HG03196 (cell line): Measurements from ENCODE around the gene DRC7.
"Not testable (repeated sequence)": the region's sequence is repeated elsewhere in the genome, so short reads cannot be mapped to it uniquely, and the experiment has no call there.

Experiments used
- ATAC-seq: cut with Tn5 transposase; IDR thresholded peaks from one replicate; pipeline ENCODE4 v1.9.1; 2021; ENCODE audit not compliant: unreplicated experiment

DRC7 gene

GRCh38 chr16:57711346-57711745 lies 16.7 kb downstream of the DRC7 start:
- ATAC-seq, result no peak

GRCh38 chr16:57711993-57712392 lies 17.4 kb downstream of the DRC7 start:
- no peak for ATAC-seq

GRCh38 chr16:57712569-57712968 lies 18.0 kb downstream of the DRC7 start:
- not testable (repeated sequence) for ATAC-seq

DNA sequence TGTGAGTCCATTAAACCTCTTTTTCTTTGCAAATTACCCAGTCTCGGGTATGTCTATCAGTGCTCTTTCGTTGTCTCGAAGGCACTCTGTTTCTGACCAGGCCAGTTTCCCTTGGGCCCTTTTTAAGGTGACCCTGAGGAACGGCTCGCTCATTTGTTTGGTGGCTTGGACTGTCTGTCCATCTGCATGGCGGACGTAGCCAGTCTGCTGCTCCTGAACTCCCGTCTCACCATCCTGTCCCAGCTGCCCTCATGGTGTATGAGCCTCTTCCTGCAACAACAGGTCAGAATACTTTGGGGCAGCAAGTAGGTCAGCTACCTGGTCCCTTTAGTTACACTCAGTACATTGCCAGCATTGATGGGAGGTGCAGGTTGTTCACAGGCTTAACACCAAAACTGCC lies 19.0 kb downstream of the DRC7 start:
- ATAC-seq, result no peak

- ATAC-seq, result no peak
These were observed 19.4 kb downstream of the DRC7 start for GRCh38 chr16:57714047-57714446.

GRCh38 chr16:57720142-57720575 lies 25.6 kb downstream of the DRC7 start:
- ATAC-seq, result no peak

DNA sequence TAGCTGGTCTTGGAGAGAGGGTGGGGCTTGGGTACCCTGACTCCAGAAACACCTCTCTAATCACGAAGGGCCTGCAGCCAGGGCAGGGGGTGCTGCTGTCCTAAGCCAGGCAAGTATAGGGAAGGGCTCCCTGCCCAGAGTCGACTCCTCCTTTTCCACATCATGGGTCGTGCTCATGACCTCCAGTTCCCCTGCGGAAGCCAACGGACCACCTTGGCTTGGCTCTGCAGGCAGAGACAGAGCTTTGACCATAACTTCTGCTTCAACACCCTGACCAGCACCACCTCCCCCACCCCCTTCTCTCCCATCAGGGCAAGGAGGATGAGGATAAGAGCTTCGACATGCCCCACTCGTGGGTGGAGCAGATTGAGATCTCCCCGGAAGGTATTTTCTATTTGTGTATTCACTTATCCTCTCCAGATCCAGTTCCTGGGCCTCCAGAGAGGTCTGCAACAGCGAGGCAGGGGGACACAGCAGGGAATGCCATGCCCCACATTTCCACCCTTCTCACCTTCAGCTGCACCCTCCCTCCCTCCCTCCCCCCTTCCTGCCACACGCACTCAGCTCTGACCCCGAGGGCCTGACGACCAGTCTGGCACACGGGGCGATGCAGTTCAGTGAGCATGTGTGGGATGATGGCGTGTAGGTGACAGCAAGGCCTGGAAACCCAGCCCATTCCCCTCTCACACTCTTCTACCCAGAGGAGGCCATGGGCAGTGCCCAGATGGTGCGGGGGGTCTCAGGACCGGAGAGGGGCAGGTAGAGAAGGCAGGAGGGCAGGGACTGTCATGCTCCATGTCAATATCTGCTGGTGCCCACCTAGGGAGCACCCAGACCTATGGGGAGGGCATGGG lies 27.0 kb downstream of the DRC7 start:
- ATAC-seq, result no peak

- no peak for ATAC-seq
These were observed 27.5 kb downstream of the DRC7 start for GRCh38 chr16:57722210-57722499.

GRCh38 chr16:57722651-57723050 lies 28.0 kb downstream of the DRC7 start:
- ATAC-seq, result no peak

- no peak for ATAC-seq
These were observed 28.6 kb downstream of the DRC7 start for GRCh38 chr16:57723170-57723569.

- no peak for ATAC-seq
These were observed 29.9 kb downstream of the DRC7 start for GRCh38 chr16:57724531-57724930.

DNA sequence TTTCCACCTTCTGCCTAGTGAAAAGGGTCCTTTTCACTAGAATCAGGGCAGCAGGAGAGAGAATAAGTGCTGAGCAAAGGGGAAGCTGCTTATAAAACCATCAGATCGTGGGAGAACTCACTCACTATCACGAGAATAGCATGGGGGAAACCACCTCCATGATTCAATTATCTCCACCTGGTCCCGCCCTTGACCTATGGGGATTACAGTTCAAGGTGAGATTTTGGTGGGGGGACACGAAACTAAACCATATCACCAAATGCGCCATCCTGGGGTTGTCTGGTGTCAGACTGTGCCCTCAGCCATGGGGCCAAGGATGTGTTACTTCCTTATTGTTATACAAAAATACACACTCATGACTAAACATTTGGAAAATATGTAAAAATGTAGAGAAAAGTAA lies 30.5 kb downstream of the DRC7 start:
- no peak for ATAC-seq

DNA sequence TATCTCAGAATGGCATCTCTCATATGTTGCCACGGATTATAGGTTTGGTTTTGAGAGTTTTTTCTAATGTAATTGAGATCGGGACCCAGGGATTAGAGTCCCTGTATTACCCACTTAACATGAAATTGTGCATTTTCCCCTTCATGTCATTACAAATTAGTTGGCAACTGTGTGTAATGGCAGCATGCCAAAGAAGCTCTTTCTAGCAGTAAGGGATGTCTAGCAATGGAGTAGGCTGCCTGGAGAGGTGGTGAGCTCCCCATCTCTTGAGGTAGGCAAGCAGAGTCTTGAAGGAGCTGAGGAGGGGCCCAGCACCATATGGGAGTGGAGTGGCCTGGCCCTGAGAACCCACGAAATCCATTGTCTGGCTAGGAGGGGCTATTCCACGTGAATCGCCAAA lies 30.9 kb downstream of the DRC7 start:
- no peak for ATAC-seq

- ATAC-seq, result no peak
These were observed 31.4 kb downstream of the DRC7 start for GRCh38 chr16:57725976-57726375.

GRCh38 chr16:57726433-57726947 lies 31.9 kb downstream of the DRC7 start:
- no peak for ATAC-seq

DNA sequence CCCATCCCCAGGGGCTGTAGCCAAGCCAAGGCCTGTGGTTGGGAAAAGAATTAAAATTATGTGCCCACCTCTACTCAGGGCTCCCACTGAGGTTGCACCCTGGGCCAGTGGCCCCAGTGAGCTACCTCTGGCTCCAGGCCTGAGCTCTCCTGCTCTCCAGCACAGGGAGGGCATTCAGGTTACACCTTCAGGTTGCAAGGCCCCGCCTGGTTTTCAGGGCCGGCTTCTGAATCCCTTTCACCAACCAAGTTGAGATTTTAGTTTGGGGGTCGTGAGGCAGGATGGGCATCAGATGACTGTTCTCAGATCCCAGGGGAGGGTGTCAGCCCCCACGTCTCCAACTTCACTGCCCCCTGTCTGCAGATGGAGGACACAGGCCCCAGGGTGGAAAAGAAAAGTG lies 33.0 kb downstream of the DRC7 start:
- no peak for ATAC-seq

DNA sequence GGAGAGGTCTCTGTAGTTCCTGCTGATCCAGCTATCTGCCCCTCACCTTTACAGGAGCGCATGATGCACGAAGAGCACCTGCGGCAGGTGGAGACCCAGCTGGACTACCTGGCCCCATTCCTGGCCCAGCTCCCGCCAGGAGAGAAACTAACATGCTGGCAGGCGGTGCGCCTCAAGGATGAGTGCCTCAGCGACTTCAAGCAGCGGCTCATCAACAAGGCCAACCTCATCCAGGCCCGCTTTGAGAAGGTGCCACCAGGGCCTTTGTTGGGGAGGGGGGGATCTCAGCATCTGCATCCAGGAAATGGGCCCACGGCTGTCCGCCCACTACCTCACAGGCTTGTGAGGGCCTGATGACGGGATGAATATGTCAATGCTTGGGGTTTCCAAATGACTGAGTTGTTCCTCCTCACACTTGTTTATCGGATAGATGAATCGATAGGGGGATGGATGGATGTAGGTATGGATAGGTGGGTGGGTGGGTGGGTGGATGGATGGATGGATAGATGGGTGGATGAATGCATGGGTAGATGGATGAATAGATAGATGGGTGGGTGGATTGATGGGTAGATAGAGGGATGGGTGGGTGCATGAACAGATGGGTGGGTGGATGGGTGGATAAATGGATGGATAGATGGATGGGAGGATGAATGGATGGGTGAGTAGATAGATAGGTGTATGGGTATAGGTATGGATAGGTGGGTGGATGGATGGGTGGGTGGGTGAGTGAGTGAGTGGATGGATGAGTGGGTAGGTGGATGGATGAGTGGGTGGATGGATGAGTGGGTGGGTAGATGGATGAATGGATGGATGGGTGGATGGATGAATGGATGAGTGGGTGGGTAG lies 34.0 kb downstream of the DRC7 start:
- no peak for ATAC-seq

- no peak for ATAC-seq
These were observed 34.5 kb downstream of the DRC7 start for GRCh38 chr16:57729182-57729484.

DNA sequence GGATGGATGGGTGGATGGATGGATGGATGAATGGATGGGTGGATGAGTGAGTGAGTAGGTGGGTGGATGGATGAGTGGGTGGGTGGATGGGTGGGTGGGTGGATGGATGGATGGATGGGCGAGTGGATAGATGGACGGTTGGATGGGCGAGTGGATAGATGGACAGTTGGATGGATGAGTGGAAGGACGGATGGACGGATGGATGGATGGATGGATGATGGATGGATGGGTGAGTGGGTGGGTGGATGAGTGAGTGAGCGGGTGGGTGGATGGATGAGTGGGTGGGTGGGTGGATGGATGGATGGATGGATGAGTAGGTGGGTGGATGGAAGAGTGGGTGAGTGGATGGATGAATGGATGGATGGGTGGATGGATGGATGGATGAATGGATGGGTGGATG lies 35.2 kb downstream of the DRC7 start:
- not testable (repeated sequence) for ATAC-seq

- ATAC-seq, result no peak
These were observed 36.4 kb downstream of the DRC7 start for GRCh38 chr16:57730771-57731730.

DNA sequence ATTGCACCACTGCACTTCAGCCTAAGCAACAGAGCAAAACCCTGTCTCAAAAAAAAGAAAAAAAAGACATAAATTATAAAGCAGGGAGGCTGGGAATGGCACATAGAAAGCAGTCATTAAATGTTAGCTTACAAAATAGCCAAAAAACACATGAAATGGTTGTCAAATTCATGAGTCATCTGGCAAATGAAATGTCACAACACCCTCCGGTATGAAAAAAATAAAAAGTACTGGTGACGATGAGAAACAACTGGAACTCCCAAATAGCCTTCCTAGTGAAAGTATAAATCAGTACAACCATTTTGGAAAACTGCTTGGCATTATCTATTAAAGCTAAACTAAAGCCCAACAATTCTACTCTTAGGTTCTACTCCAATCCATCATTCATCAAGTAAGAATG lies 37.4 kb downstream of the DRC7 start:
- no peak for ATAC-seq
